Measurements from ENCODE around the gene SMAD5.

Gene SMAD5

DNA sequence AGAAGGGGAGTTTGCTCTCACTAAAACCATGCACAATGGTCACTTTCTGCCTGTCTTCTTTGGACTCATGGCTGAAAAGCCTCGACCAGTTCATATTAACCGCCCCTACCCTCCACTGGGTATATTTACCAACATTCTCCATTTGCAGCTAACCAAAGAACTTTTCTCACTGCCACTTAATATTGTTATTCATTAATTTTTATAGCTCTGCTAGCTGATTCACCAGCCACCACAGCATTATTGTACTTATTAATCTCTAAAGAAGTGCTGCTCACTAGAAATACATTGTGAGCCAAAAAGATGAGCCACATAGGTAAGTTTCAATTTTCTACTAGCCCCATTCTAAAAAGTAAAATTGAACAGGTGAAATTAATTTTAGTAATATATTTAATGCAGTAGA, 93.8 kb downstream of the SMAD5 start:
- DNase-seq: no peak

DNA sequence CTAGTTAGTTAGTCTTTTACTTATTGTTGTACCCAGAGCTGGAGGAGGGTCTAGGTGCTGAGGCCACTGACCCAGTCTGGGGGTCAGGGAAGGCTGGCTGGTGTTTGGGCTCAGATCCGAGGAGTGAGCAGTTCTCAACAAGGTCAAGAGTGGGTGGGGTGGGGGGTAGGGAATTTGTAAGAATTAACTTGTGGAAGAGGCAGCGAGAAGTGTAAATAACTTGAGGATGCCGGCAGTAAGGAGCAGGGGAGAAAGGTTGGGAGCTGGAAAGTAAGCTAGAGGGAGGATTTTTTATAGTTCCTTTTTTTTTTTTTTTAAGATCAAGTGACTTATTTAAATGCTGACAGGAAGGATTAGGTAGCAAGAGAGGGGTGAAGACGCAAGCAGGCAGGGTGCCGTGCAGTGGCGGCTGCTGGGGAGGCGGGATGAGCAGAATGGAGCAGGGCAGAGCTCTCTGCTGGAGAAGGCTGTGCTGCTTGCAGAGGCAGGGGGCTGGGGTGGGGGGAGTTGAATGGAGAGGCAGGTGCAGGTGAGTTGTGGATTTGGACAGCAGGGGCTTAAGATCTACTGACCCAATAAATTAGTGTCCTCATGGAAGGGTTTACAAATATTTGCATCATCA, 95.6 kb downstream of the SMAD5 start:
- DNase-seq: no peak

DNA sequence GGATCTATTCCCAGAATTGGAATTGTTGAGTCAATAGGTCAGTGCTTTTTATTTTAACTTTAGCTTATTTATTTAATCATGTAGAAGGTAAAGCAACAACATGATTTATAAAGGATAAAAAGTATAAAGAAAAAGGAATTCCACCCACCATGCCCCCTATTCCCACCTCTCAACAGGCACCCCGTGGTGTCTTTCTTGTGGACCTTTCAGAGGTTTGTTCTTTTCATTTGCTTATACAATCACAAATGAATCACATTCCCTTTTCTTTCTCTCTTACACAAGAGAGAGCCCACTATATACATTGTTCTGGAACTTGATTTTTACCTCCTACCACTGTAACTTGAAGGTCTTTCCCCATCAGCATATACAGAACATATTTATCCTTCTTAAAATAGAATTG, 97.5 kb downstream of the SMAD5 start:
- DNase-seq: no peak

DNA sequence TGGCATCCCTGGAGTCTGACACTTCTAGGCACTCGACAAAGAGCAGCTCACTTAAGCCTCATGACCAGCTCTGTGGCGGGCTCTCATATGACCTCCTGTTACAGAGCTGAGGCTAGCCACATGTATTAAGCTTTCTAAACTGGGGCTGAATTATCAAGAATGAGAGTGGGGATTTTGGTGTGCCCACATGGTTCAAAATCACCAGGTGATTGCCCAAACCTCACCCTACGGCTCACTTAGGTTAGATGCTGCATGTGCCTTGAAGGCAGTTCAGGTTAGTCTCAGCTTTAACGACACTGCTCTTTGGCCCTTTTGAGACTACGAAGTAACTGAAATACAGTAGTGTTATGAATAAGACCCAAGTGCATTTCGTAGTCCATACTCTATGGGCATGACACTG, 99.7 kb downstream of the SMAD5 start:
- no peak for DNase-seq
